Mesodermal cell (in vitro differentiated cells): ENCODE measurements around the gene EIF4G1.
"Not testable (repeated sequence)": the region's sequence is repeated elsewhere in the genome, so short reads cannot be mapped to it uniquely, and the experiment has no call there.

ENCODE experiments used
- H3K27ac ChIP-seq: 2 replicates; pipeline ENCODE4 v1.7.0; 2013; ENCODE audit warnings: mild to moderate bottlenecking, low read depth, low read length, moderate library complexity; ENCODE audit not compliant: severe bottlenecking
- H3K36me3 ChIP-seq: 2 replicates; pipeline ENCODE4 v1.7.1; 2013; ENCODE audit warnings: mild to moderate bottlenecking, low read length, moderate library complexity; ENCODE audit not compliant: control insufficient read depth, insufficient read depth
- H3K4me1 ChIP-seq: one replicate; pipeline ENCODE4 v1.7.1; 2013; ENCODE audit warnings: mild to moderate bottlenecking, low read length; ENCODE audit not compliant: insufficient read depth, control insufficient read depth, poor library complexity, severe bottlenecking
- H3K4me3 ChIP-seq: 2 replicates; pipeline ENCODE4 v1.7.0; 2013; ENCODE audit warnings: low read length, control low read depth, mild to moderate bottlenecking; ENCODE audit not compliant: insufficient read depth, poor library complexity, severe bottlenecking; ENCODE audit errors: extremely low read depth
- H3K9me3 ChIP-seq: 2 replicates; pipeline ENCODE4 v1.7.1; 2013; ENCODE audit warnings: mild to moderate bottlenecking, low read length, moderate library complexity; ENCODE audit not compliant: control insufficient read depth
- WGBS, 2 experiments: methylation state at CpG; one replicate each; pipeline ENCODE4 v1.1.5; 2013; ENCODE audit warnings: missing lambda C conversion rate in 2 of 2; ENCODE audit not compliant: insufficient coverage in 2 of 2; 5-methylcytosine and 5-hydroxymethylcytosine counted together

Gene EIF4G1

GRCh38 chr3:184335661-184336546 is 21.5 kb downstream of the EIF4G1 start:
- H3K4me3 ChIP-seq, result peak overlapping the region; percentile 60
- no peaks in the 10 kb centered on the region for H3K9me3 ChIP-seq
- peaks cover 46% of the 10 kb centered on the region for H3K36me3 ChIP-seq
- H3K27ac ChIP-seq, result peak overlapping the region; percentile 96
- H3K4me1 ChIP-seq, result peaks cover 67% of the 10 kb centered on the region
- WGBS, 2 experiments, result 2 to 3% methylated on average over 58 to 59 of the region's 77 CpGs

DNA sequence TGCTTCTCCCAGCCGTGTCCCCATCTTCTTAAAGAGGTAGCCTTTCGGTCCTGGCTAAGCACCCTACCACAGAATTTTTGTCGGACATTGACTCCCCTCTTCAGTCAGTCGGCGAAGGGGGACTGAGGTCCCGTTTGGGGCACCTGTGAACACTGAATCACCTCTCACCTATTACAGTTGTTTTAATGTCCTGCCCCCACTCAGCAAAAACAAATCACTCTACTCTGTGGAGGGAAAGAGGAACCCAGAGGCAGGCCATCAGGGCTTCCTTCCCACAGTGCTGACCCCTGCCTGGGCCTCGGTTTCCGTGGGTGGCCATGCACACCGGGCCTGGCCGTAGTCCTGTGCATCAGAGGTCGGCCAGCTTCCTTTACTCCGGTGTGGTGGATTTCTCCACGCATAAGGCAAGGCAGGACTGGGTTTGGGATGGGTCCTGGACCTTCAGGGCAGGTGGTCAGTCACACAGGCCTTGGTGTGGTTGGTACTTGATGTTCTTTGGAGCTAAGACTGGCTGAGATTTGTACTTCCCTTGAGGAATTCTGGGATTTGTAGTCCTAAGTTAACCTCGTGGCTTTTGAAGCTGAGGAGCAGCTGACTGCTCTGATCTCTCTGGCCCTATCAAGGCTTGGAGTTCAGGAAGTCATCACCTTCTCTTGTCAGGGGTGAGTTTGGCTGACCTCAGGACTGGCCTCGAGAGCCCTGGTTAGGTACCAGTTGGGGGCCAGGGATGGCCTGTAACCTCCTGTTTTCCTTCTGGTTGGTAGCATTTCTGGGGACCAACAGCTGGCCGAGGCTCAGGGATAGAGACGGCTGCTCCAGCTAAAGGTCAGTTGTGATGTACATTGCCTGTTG is 22.4 kb downstream of the EIF4G1 start:
- Histone ChIP-seq H3K36me3 (peaks cover 44% of the 10 kb centered on the region), H3K27ac (peak overlapping the region; percentile 96), H3K4me3 (peak overlapping the region; percentile 60), H3K9me3 (no peaks in the 10 kb centered on the region), H3K4me1 (peaks cover 63% of the 10 kb centered on the region)
- WGBS, 2 experiments, result 51 to 54% methylated on average over 16 of the region's 17 CpGs

- H3K36me3 ChIP-seq, result peaks cover 42% of the 10 kb centered on the region
- H3K4me3 ChIP-seq, result peak within 1 kb of the TSS; percentile 60
- H3K9me3 ChIP-seq, result no peaks in the 10 kb centered on the region
- WGBS, 2 experiments, result 94 to 96% methylated on average over 6 of the region's 6 CpGs
- peak within 1 kb of the TSS; percentile 96 for H3K27ac ChIP-seq
- peaks cover 57% of the 10 kb centered on the region for H3K4me1 ChIP-seq
Observed at GRCh38 chr3:184337399-184337714, 23.0 kb downstream of the EIF4G1 start, which contains the start of gene FAM131A. TSS of gene FAM131A (plus strand) at chr3:184337600. CDS start at chr3:184337631, 31 bp downstream.

GRCh38 chr3:184337981-184338380 is 23.6 kb downstream of the EIF4G1 start:
- no peak overlapping the region for H3K4me3 ChIP-seq
- H3K36me3 ChIP-seq, result peaks cover 42% of the 10 kb centered on the region
- H3K4me1 ChIP-seq, result peaks cover 50% of the 10 kb centered on the region
- no peak overlapping the region for H3K27ac ChIP-seq
- no peaks in the 10 kb centered on the region for H3K9me3 ChIP-seq
- WGBS, 2 experiments, result 87 to 95% methylated on average over 3 to 7 of the region's 7 CpGs

DNA sequence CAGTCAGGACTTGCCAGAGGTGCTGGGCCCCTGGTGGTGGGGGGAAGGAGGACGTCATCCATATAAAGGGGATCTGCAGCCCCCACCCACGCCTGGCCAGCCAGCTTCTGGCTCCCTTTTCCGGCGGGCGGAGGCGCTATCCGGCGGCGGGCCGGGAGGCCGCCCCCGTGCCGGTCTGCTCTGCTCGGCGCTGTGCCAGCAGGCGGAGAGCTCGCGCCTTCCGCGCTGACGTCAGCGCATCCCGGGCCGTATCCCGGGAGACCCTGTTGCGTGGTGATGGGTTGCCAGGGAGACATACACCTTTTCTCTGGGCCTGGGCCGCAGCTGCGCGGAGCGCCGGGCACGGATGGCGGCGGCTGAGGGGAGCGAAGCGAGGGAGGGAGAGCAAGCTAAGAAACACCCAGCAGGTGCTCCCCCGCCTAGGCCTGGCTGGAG is 24.1 kb downstream of the EIF4G1 start:
- Histone ChIP-seq H3K27ac (no peak overlapping the region), H3K4me3 (no peak overlapping the region), H3K9me3 (no peaks in the 10 kb centered on the region), H3K4me1 (peaks cover 50% of the 10 kb centered on the region), H3K36me3 (peaks cover 37% of the 10 kb centered on the region)
- WGBS, 2 experiments, result 22 to 41% methylated on average over 20 to 23 of the region's 37 CpGs

DNA sequence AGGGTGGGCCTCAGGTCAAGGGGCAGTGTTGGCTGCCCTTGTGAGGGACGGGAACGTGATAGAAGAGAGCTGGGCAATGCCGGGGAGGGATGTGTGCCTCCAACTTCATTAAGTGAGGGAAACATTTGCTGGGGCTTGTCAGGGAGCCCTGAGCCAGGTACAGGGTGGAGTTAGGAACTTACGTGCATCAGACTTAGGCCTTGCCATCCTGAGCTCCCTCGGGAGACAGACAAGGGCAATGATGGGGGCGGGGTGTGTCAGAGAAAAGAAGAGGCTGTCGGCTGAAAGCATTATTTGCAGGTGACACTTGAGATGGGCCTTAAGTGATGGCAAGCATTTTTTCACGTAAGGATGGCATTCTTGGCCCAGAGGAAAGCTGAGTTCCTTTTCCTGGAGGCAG is 24.6 kb downstream of the EIF4G1 start:
- Histone ChIP-seq H3K4me3 (no peak overlapping the region), H3K36me3 (peaks cover 35% of the 10 kb centered on the region), H3K27ac (no peak overlapping the region), H3K4me1 (peaks cover 48% of the 10 kb centered on the region), H3K9me3 (no peaks in the 10 kb centered on the region)
- 64 to 81% methylated on average over 6 to 8 of the region's 8 CpGs for WGBS, 2 experiments

GRCh38 chr3:184339451-184340135 is 25.2 kb downstream of the EIF4G1 start:
- not testable (repeated sequence) for H3K27ac ChIP-seq, H3K4me3 ChIP-seq

DNA sequence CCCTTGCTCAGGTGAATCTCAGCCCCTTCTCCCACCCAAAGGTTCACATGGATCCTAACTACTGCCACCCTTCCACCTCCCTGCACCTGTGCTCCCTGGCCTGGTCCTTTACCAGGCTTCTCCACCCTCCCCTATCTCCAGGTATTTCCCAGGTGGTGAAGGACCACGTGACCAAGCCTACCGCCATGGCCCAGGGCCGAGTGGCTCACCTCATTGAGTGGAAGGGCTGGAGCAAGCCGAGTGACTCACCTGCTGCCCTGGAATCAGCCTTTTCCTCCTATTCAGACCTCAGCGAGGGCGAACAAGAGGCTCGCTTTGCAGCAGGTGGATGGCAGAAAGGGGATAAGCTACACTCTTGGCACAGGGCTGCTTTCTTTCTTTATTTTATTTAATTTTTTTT is 27.5 kb downstream of the EIF4G1 start:
- WGBS, 2 experiments, result 94 to 95% methylated on average over 7 of the region's 7 CpGs
- Histone ChIP-seq H3K4me3 (no peak overlapping the region), H3K4me1 (peaks cover 44% of the 10 kb centered on the region)

More at GRCh38 chr3:184339451-184340135, 25.2 kb downstream of the EIF4G1 start:
- H3K36me3 ChIP-seq, result peaks cover 29% of the 10 kb centered on the region
- WGBS, 2 experiments, result 92 to 96% methylated on average over 15 to 18 of the region's 19 CpGs
- not testable (repeated sequence) for H3K9me3 ChIP-seq
- peaks cover 42% of the 10 kb centered on the region for H3K4me1 ChIP-seq

DNA sequence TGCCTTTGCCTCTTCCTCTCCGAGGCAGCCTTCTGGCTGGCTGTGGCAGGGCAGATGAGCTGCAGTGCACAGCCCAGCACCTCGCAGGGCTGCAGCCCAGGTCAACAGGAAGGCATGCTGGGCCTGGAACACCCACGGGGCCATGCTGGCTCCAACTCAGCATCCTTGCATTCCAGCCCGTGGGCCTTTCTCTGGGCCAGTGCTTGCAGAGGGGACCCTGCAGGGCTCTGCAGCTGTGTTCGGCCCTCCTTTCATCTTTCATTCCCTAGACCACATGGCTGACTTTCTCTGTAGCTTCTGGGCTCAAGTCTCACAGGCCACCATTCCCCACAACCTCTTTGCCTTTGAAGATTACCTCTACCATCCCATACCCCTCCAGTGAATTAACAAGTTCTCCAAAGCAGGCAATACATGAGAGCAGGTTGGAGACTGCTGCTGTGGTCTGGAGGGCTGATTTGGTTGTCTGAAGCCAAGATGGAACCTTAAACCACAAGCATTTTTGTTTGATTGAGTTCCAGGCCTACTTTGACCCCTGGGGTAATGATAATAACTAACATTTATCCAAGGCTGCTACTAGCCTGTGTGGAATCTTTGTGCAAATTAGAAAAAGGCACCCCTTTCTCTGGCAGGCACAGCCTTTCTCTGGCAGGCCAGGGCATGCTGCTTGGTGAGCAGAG is 28.9 kb downstream of the EIF4G1 start:
- 64 to 84% methylated on average over 4 to 5 of the region's 5 CpGs for WGBS, 2 experiments
- no peak overlapping the region for H3K27ac ChIP-seq
- H3K4me3 ChIP-seq, result no peak overlapping the region
- H3K9me3 ChIP-seq, result no peaks in the 10 kb centered on the region
- peaks cover 31% of the 10 kb centered on the region for H3K36me3 ChIP-seq
- peaks cover 46% of the 10 kb centered on the region for H3K4me1 ChIP-seq

More for the DNA sequence above, 27.5 kb downstream of the EIF4G1 start:
- Histone ChIP-seq H3K36me3 (peaks cover 24% of the 10 kb centered on the region), H3K27ac (no peak overlapping the region), H3K9me3 (no peaks in the 10 kb centered on the region)
